Activated T-helper 1 cell treated with anti-CD3 and anti-CD28 coated beads, Interleukin-2, amount 50 U/mL, for 16 hours (primary cell): Measurements from ENCODE around the gene MYO10.
"Not testable (repeated sequence)": the region's sequence is repeated elsewhere in the genome, so short reads cannot be mapped to it uniquely, and the experiment has no call there.

Experiments used
- DNase-seq, 2 donors: peaks; one replicate each; pipeline ENCODE4 v3.0.0-alpha.2; 2020; ENCODE audit warnings: low read depth in 1 of 2, low spot score in 1 of 2

MYO10 gene

GRCh38 chr5:16679190-16679589 is 256.9 kb downstream of the MYO10 start:
- DNase-seq: no peak

DNA sequence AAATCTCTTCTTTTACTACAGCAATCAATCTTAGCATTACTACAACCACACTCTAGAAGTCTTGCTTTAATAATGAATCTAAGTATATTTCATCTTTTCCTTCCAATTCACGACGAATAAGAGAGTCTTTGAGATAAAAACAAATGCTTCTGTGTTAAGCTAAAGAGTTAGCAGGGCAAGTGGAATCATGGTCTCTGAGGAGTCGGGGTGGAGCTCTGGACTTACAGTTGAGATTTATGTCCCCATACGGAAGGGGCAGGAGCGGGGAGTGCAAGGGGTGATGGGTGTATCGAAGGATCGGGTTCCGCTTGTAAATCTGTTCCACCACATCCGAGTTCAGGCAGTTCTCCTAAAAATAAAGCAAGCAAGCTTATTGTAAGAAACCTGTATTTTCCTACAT is 260.3 kb downstream of the MYO10 start:
- DNase-seq: no peak

DNA sequence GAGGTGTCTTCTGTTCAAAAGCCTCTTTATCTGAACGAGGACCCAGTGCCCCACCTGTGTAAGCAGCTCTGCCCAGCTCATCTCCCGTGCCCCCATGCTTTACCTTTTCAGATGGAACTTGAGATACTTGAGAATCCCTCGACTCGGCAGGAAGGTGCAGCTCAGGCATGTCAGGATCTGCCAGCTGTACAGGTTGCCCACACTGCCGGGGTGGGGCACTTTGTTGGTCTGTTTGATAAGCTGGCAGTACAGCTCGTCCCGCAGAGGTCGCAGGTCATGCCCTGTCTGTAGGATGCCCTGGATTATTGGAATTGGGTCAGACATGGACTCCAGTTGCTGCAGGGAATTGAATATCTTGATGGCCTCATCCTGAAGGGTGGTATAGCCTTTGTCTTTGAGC is 261.3 kb downstream of the MYO10 start:
- DNase-seq: no peak

DNA sequence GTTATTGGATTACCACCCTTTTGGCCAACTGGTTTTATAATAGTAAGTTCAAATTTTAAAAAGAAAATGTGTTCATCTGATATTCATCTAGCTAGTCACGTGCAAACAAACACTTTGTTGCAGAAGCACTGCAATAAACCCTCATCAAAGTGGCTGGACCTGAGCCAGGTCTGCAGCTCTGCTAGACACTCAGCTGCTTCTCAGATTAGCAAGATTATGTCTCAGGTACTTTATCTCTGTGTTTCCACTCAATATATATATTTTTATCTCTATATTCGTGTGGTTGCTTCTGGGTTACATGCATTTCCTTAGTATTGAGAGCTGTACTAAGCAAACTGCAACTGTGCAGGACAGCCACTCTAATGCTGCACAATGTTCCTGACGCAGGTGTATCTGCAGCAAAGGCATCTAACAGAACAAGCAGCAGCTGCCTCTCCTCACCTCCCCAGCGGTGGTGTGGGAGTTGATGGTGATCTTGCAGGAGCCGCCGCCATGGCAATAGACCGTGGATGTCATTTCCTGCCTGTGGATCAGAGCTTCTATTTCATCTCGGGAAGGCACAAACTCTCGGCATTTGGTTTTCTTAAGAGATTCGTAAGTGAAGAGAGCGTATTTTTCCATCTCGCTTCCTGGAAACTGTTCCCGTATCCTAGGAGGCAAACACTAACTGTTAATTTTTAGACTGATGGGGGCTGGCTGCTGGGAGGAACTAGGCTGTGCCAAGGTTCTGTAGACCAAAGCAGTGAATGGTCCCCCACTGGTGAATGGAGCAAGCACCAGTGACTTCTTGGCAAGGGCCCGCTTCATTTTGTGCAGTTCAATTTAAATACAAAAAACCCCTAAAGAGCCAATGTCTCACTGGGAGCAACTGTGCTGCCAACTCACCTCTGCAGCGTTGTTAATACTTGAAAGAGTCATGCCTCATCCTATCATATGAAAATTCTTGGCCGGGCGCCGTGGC is 262.6 kb downstream of the MYO10 start:
- no peak for DNase-seq

DNA sequence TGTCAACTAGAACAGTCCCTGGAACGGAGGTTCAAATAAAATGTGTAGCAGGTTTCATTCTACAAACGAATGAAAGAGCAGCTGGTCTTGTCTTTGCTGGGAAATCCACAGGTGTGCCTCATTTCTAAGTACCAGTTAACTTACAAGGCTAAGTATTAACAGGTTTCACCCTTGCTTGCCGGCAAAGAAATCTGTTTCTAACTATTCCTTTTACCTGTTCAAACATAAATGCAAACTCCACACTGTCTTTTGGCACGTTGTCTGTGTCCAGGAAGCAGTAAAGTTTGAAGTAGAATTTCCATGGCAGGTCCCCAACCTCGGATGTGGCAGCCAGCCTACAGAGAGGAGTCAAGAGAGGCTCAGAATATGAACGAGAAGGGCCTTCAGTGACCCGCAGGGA is 264.9 kb downstream of the MYO10 start:
- no peak for DNase-seq

- DNase-seq: no peak
Observed at GRCh38 chr5:16669776-16670175, 266.3 kb downstream of the MYO10 start.

- DNase-seq: no peak
Observed at GRCh38 chr5:16668631-16669030, 267.5 kb downstream of the MYO10 start.

DNA sequence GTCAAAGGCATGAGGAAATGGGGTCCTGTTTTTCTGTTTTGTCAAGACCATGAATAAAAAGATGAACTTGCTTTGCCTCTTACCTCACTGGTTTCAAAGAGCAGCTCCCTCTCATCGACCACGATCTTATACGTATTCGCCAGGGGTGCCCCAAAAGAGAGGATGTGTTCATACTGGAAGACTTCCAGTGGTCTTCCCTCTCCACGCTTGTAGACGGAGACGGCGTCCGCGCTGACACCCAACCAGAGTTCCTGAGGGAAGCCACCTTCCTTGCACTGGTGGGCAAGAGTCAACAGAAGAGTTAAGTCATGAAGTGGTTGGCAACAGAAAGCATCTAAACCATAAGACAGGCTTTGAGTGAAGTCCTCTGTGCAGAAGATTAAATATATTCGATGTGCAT is 267.9 kb downstream of the MYO10 start:
- no peak for DNase-seq

GRCh38 chr5:16666883-16667398 is 269.1 kb downstream of the MYO10 start:
- no peak for DNase-seq

DNA sequence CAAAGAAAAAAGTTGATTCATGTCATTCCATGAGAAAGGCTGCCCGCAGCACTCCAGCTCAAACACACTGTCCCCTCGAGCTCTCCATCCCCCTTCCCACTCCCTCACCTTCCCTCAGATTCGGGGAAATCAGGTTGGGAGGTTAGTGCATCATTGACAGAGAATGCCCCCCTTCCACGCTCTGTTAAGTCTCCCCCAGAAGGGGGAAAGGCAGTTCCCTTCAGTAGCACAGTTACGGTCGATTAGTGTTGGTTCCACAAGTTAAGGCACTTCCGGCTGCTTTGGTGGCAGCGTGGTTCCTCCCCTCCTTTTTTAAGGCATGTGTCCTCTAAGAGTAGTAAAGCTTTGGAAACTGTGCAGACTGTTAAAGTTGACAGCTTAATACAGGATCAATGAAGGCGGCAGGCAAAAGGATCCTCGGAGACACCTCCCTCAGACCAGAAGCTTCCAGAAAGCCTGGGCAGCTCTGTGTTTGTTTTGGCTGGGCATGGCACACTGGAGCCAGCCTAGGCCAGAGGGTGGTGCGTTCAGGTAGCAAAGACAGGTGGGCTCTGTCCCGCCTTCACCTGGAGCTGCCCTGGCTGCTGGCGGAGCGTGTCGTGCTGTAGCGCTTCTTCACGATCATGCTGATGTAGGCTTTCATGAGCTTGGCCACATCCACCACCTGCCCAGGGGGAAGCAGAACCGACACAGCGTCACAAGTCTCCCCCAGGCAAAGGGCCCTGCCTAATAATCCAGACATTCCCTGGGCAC is 269.8 kb downstream of the MYO10 start:
- DNase-seq: no peak

- DNase-seq: no peak
Observed at GRCh38 chr5:16665601-16666000, 270.5 kb downstream of the MYO10 start.

GRCh38 chr5:16664368-16664767 is 271.7 kb downstream of the MYO10 start:
- no peak for DNase-seq

DNA sequence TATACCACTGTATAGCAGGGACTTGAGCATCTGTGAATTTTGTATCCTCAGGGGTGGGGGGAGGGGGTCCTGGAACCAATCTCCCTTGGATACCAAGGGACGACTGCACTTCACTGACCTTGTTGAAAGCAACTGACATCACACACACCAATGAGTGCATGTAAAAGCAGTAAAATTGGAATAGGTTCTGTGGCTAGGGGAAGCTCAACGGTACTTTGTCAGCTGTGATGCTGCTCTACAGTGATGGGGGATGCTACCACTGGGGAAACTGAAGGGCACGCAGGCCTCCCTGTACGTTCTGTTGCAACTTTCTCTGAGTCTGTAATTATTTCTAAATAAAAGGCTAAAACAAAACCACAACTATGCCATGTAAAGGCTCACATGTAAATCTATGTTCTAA is 272.2 kb downstream of the MYO10 start:
- no peak for DNase-seq

DNA sequence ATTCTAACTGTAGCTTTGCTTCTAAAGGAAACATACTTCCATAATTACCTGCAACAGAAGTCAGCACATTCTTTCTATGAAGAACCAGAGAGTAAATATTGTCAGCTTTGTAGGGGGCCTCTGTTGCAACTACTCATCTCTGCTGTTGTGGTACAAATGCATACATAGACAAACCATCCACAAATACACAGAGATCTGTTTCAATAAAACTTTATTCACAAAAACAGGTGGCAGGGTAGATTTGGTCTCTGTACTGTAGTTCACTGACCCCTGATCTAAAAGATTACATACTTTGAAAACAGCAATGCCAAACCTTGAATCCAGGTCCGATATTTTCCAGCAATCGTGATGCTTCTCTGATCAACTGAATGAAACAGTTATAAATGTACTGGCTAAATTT is 274.4 kb downstream of the MYO10 start:
- no peak for DNase-seq

DNA sequence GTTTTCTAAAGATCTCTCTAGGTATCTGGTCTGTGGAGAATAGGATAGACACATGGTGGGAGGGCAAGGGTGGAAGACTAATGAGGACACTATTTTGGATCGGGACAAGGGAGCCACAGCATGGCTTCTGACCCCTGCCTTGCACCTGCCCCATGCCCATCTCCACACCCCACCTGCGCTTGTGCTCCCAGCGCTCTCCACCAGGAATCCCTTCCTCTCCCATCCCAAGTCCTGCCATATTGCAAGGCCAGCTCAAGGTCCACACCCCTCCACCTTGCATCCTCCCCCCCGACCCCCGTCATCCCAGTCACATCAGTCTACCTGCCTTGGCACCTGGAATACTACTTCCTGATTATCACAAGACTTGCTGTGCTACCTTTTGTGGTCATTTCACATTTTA is 275.1 kb downstream of the MYO10 start:
- no peak for DNase-seq

- DNase-seq: no peak
Observed at GRCh38 chr5:16659536-16659935, 276.6 kb downstream of the MYO10 start.

GRCh38 chr5:16656561-16657191 is 279.4 kb downstream of the MYO10 start:
- no peak for DNase-seq

DNA sequence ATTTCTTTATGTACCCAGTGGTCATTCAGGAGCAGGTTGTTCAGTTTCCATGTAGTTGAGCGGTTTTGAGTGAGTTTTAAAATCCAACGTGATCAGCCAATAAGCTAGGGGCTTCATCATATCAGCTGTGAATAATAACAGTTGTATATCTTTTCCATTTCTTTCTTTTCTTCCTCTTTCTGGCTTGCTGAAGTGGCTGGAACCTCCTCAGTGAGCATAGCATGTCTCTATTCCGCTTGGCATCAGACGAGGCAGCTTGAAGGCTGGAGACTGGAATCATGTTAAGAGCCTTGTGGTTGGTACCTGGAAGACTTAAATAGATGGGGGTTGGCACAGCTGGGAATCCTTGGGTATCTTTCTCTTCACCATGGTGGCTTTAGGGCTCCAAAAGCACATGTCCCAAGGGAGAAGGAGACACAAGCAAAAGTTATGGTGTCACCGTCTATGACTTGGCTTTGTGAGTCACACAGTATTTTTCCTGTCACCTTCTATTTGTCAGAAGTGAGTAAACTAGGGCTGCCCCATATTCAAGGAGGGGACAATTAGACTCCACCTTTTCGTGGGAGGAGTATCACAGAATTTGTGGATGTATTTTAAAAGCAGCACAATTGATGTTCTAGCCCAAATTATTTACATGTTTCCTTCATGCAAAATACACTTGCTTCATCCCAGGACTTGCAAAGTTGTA is 281.3 kb downstream of the MYO10 start:
- no peak for DNase-seq

DNA sequence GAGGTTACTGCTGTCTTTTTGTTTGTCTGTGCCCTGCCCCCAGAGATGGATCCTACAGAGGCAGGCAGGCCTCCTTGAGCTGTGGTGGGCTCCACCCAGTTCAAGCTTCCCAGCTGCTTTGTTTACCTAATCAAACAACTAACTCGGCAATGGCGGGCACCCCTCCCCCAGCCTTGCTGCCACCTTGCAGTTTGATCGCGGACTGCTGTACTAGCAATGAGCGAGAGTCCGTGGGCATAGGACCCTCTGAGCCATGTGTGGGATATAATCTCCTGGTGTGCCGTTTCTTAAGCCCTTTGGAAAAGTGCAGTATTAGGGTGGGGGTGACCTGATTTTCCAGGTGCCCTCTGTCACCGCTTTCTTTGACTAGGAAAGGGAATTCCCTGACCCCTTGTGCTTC is 287.3 kb downstream of the MYO10 start:
- DNase-seq: not testable (repeated sequence)

- no peak for DNase-seq
Observed at GRCh38 chr5:16644301-16644889, 291.7 kb downstream of the MYO10 start.

DNA sequence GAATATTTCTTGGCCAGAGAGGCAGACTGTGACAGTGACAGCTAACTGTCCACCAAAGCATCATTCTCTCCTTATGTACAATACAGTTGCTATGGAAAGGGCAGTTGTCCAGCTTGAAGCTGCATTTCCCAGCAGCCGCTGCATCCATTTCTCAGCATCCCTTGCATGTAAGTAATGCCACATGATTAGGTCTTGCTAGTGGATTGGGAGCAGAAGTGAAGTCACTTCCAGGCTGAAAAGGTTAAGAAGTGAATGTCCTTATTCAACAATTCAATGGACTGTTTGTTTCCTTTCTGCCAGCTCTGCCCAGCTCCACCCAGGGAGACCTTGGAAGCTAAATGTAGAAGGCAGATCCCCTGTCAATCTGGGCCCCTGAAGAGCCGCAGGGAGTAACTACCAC is 293.2 kb downstream of the MYO10 start:
- no peak for DNase-seq
